Heart left ventricle (tissue), 16 donors: ENCODE data around the gene NXPH3. TPM values are rescaled to one million over a fixed set of nuclear protein-coding genes. Genes with fewer than 3 reads are reported as not detected.

Experiments
- ATAC-seq, 4 donors: fragments of 200-7000 bp; cut with Tn5 transposase; one replicate each; pipeline ENCODE4 v1.9.1; 2020 to 2022; ENCODE audit warnings: moderate library complexity in 4 of 4, mild to moderate bottlenecking in 3 of 4, moderate number of reproducible peaks in 1 of 4
- DNase-seq, 5 donors: peaks; one replicate each; pipeline ENCODE4 v3.0.0-alpha.2; 2020
- H3K27ac ChIP-seq, 12 donors: fragments of 200-600 bp; sonication (generic) in 4 of 12; one replicate each; pipeline versions ENCODE4 v1.5.0 to v1.8.0; 2016 to 2022; ENCODE audit warnings: mild to moderate bottlenecking in 2 of 12
- H3K27me3 ChIP-seq, 9 donors: fragments of 200-600 bp; sonication (generic) in 2 of 9; one replicate each; pipeline versions ENCODE4 v1.5.1 to v1.8.0; 2016 to 2022; ENCODE audit warnings: mild to moderate bottlenecking in 3 of 9
- H3K36me3 ChIP-seq, 9 donors: fragments of 200-600 bp; sonication (generic) in 2 of 9; one replicate each; pipeline versions ENCODE4 v1.5.0 to v1.8.0; 2018 to 2022; ENCODE audit warnings: mild to moderate bottlenecking in 2 of 9
- H3K4me1 ChIP-seq, 12 donors: fragments of 200-600 bp; sonication (generic) in 4 of 12; one replicate each; pipeline versions ENCODE4 v1.5.0 to v1.8.0; 2016 to 2022; ENCODE audit warnings: mild to moderate bottlenecking in 3 of 12
- H3K4me3 ChIP-seq, 12 donors: fragments of 200-600 bp; sonication (generic) in 4 of 12; one replicate each; pipeline versions ENCODE4 v1.5.0 to v1.8.0; 2017 to 2022; ENCODE audit warnings: mild to moderate bottlenecking in 9 of 12, moderate library complexity in 4 of 12
- H3K9me3 ChIP-seq, 12 donors: fragments of 200-600 bp; sonication (generic) in 4 of 12; one replicate each; pipeline versions ENCODE4 v1.5.0 to v1.8.0; 2016 to 2022; ENCODE audit warnings: mild to moderate bottlenecking in 1 of 12
- POLR2A ChIP-seq, 2 donors: fragments of 450-650 bp; IDR thresholded peaks; one replicate each; pipeline ENCODE4 v1.6.1; 2017; ENCODE audit warnings: antibody characterized with exemption in 2 of 2, mild to moderate bottlenecking in 2 of 2, moderate library complexity in 2 of 2
- WGBS, 4 donors: extraction: QIAGEN DNeasy Blood & Tissue Kit in 2 of 4; methylation state at CpG; one replicate each; pipeline versions ENCODE4 v1.1.5 to v1.1.7; 2013 to 2018; 5-methylcytosine and 5-hydroxymethylcytosine counted together
- intact Hi-C, 10 donors: fragments of 100-400 bp; cut with DNase I; formaldehyde crosslinking; loops; one replicate each; pipeline versions ENCODE4 v1.11.1 to v1.14.2; 2022
- long read RNA-seq, 3 donors: library from polyadenylated mRNA; unstranded; transcript quantifications; one replicate each; pipeline ENCODE4 v2.0.0, GENCODE V29; 2020 to 2021
- polyA plus RNA-seq, 2 donors: library from polyadenylated mRNA; stranded (reverse); fragments of 200-250 nt; gene quantifications; one replicate each; pipeline ENCODE4 v1.2.3, GENCODE V29; 2013
- total RNA-seq, 9 donors: library from RNA; depleted of rRNA in 2 of 9; stranded (reverse); fragments of >200 nt in 2 of 9; fragmentation: NEBNext Ultra II Directional in 3 of 9; extraction: Animal tissue kit (Norgen Biotek cat#: 25700) in 3 of 9; gene quantifications; one replicate each; pipeline versions ENCODE4 v1.1.0 to v1.2.4, GENCODE V29; 2016 to 2023
- TF ChIP-seq, protein P1 (sequence below), 12 donors: fragments of 200-600 bp; sonication (generic) in 4 of 12; IDR thresholded peaks; one replicate each; pipeline versions ENCODE4 v1.5.0 to v1.8.0; 2018 to 2022; ENCODE audit warnings: antibody characterized with exemption in 12 of 12, mild to moderate bottlenecking in 5 of 12
- donor health status: ischemic (EF 13 %, LVEDD 7.1; RV severe dilation, severe dysfunction).
- donor health status: healthy with polysubstance abuse.
- donor health status: DM: no; HTN: yes; CAD: no.
- donor health status: DM: no; HTN: no; CAD: no.
- donor health status: ischemic (EF 25% LVEDD 6.9; RV normal size, moderate dysfunction).
- donor health status: ischemic (EF 25% LVEDD 5.7; RV mildly dilated, moderate dysfunction).
- donor health status: healthy.
- donor health status: DM: yes; HTN: yes; CAD: no.
- donor health status: ischemic (EF 35%, LVEDD 5.7; RV mildly dilated, moderate dysfunction).
- donor health status: nonischemic (EF 11% LVEDD 7.7; RV severe dilation, severe dysfunction).
- donor health status: DM: yes; HTN: yes; CAD: no.
- donor health status: PGD.
- donor health status: ischemic (EF 29% LVEDD 5.4; RV normal size, mild dysfunction).
- donor health status: nonischemic (EF 23%, LVEDD 6.1; RV moderate dilation, normal function).

Gene NXPH3
- 1 to 10 TPM; 2.5 to 6.8 (median 4.5) TPM for total RNA-seq
- polyA plus RNA-seq = 1 to 10 TPM; 4.0 to 7.9 TPM
- long read RNA-seq, donor 1, full-length matches to known transcripts = 1 of 2 reads
- long read RNA-seq, donor 1, partial matches to known transcripts = 0 of 2 reads
- long read RNA-seq, donor 1, other reads (novel, unspliced or antisense) = 1 of 2 reads
- long read RNA-seq, donor 2, full-length matches to known transcripts = 5 of 5 reads
- long read RNA-seq, donor 2, partial matches to known transcripts = 0 of 5 reads
- long read RNA-seq, donor 2, other reads (novel, unspliced or antisense) = 0 of 5 reads
- long read RNA-seq, donor 3, full-length matches to known transcripts = 5 of 5 reads
- long read RNA-seq, donor 3, partial matches to known transcripts = 0 of 5 reads
- long read RNA-seq, donor 3, other reads (novel, unspliced or antisense) = 0 of 5 reads

DNA sequence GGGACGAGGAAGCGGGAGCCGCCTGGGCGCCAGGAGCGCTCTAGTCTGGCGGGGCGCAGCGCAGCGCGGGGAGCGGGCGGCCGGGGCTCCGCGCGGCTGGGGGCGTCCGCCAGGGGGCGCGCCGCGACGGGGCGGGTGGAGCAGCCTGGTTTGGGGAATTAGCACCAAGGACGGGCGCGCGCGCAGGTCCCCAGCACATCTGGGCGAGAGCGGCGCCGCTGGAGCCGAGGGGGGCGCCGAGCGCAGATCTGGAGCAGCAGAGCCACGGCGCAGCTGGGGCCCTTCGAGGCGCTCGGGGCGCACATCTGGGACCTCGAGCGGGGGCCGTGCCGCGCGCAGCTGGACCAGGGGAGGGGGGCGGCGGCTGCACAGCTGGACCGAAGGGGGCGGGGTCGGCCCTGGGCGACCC lies at the start of gene NXPH3:
Gene NXPH3 (plus strand): TSS at position 193 of the 409 bp plus-strand sequence. CDS start 349 bp downstream, outside the sequence.
- Histone ChIP-seq H3K4me3 (peak within 1 kb of the TSS; percentile 61 to 92 (median 68)), H3K27ac (peak within 1 kb of the TSS in 11 of 12 donors; percentile 13 to 89 (median 71)), H3K36me3 (no peaks in the 10 kb centered on the region), H3K27me3 (peaks cover 0 to 27% (median 0%) of the 10 kb centered on the region in 9 donors), H3K4me1 (peaks cover 4 to 45% (median 23%) of the 10 kb centered on the region in 12 donors), H3K9me3 (no peaks in the 10 kb centered on the region)
- 0 to 2% (median 1%) methylated on average over 2 to 55 of the region's 55 CpGs for WGBS, 4 donors
- ATAC-seq (peak; percentile 2 to 65 (median 33)), DNase-seq (peak; percentile 62 to 86 (median 77))
- TF ChIP-seq, protein P1, sequence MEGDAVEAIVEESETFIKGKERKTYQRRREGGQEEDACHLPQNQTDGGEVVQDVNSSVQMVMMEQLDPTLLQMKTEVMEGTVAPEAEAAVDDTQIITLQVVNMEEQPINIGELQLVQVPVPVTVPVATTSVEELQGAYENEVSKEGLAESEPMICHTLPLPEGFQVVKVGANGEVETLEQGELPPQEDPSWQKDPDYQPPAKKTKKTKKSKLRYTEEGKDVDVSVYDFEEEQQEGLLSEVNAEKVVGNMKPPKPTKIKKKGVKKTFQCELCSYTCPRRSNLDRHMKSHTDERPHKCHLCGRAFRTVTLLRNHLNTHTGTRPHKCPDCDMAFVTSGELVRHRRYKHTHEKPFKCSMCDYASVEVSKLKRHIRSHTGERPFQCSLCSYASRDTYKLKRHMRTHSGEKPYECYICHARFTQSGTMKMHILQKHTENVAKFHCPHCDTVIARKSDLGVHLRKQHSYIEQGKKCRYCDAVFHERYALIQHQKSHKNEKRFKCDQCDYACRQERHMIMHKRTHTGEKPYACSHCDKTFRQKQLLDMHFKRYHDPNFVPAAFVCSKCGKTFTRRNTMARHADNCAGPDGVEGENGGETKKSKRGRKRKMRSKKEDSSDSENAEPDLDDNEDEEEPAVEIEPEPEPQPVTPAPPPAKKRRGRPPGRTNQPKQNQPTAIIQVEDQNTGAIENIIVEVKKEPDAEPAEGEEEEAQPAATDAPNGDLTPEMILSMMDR (IDR thresholded peaks at IDR 0.05) = peak; percentile 18 to 84 (median 59)
- no peak for TF ChIP-seq POLR2A (IDR thresholded peaks at IDR 0.05)
- intact Hi-C loops = loop anchor here in 4 of 10 donors (5.0 to 10.0 kb wide), 5 partner anchors 37 to 509 kb away; partner anchors contain the start of gene KAT7 (in 1 of the 4)

DNA sequence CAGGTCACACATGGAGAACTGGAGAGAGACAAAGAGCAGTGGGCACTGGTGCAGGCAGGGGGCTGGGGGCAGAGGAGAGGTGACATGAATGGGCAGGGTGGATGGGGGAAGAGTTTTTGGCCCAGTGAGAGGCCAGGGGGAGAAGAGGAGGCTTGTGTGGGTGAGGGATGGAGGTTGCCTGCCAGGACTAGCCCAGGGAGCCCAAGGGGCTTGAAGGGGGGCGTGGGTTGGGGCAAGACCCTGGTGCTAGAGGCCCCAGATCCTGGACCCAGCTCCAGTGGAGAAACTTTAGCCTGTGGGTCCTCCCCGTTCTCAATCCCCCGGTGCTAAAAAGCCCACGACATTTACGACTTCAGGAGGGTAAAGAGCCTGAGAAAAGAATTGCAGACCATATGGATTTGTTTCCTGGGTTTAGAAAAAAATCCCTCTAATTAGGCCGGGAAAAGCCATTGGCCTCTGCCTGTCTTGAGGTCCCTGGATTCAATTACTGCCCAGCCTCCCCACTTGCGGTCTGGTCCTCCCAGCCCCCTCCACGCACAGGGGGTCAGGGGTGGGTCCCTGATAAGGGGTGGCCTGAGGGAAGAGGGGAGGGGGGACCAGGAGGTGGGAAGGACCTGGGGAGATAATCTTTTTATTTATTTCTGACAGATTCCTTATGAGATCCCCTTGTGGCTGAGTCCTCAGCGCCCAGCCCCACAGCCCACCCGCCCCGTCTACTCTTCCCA lies 47.6 kb upstream of the NXPH3 start:
- intact Hi-C loops = no loop called here
- ATAC-seq = no peak
- Histone ChIP-seq H3K36me3 (no peaks in the 10 kb centered on the region), H3K4me3 (no peak overlapping the region), H3K9me3 (no peaks in the 10 kb centered on the region), H3K4me1 (peaks cover 0 to 10% (median 0%) of the 10 kb centered on the region in 12 donors), H3K27me3 (peaks cover 0 to 47% (median 0%) of the 10 kb centered on the region in 9 donors), H3K27ac (no peak overlapping the region)
- TF ChIP-seq POLR2A (IDR thresholded peaks at IDR 0.05) = no peak
- TF ChIP-seq, protein P1 (IDR thresholded peaks at IDR 0.05) = no peak
- 71 to 82% (median 73%) methylated on average over 11 of the region's 11 CpGs for WGBS, 4 donors
- DNase-seq = no peak

DNA sequence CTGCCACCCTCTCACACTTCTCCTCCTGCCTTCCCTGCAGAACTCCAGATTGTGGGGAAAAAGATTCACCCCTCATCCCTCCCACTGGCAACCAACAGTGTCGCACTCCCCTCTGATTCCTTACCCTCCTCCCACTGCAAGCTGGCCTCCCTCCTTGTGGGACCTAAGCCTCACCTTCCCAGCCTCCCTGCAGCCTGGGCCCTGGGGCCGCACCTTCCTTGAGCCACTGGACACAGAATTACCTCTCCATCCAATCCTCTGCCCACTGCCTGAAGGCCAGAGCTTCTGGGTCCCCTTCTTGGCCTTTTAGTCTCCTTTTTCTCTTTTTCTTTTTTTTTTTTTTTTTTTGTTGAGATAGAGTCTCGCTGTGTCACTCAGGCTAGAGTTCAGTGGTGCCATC lies 46.7 kb upstream of the NXPH3 start:
- intact Hi-C loops = no loop called here
- 89 to 95% (median 91%) methylated on average over 3 of the region's 3 CpGs for WGBS, 4 donors
- no peak for TF ChIP-seq POLR2A (IDR thresholded peaks at IDR 0.05)
- TF ChIP-seq, protein P1 (IDR thresholded peaks at IDR 0.05) = no peak

DNA sequence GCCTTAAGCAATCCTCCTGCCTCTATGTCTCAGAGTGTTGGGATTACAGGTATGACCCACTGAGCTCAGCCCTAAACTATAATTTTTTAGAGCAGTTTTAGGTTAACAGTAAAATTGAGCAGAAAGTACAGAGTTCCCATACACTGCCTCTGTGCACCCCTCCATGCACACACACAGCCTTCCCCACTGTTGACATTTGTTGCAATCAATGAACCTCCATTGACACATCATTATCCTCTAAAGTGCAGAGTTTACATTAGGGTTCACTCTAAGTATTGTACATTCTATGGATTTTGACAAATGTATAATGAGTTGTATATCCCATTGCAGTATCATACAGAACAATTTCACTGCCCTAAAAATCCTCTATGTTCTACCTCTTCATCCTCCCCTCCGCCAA lies 45.6 kb upstream of the NXPH3 start:
- H3K9me3 ChIP-seq = no peaks in the 10 kb centered on the region
- 94 to 97% (median 95%) methylated on average over 1 of the region's 1 CpG for WGBS, 4 donors
- DNase-seq (no peak), ATAC-seq (no peak)
- no peak overlapping the region for H3K27ac ChIP-seq
- TF ChIP-seq, protein P1 (IDR thresholded peaks at IDR 0.05) = no peak
- TF ChIP-seq POLR2A (IDR thresholded peaks at IDR 0.05) = no peak
- peaks cover 0 to 40% (median 2%) of the 10 kb centered on the region in 9 donors for H3K27me3 ChIP-seq
- H3K4me1 ChIP-seq = peaks cover 0 to 10% (median 0%) of the 10 kb centered on the region in 12 donors
- no peak overlapping the region for H3K4me3 ChIP-seq
- H3K36me3 ChIP-seq = no peaks in the 10 kb centered on the region
- intact Hi-C loops = no loop called here

More for the DNA sequence above, 46.7 kb upstream of the NXPH3 start:
- Histone ChIP-seq H3K27ac (no peak overlapping the region), H3K4me3 (no peak overlapping the region), H3K9me3 (no peaks in the 10 kb centered on the region), H3K36me3 (no peaks in the 10 kb centered on the region), H3K27me3 (peaks cover 0 to 47% (median 0%) of the 10 kb centered on the region in 9 donors), H3K4me1 (peaks cover 0 to 10% (median 0%) of the 10 kb centered on the region in 12 donors)
- DNase-seq (no peak), ATAC-seq (no peak)
